Type B pancreatic cell (in vitro differentiated cells): Measurements from ENCODE around the gene EID1. TPM values are rescaled to one million over a fixed set of nuclear protein-coding genes. Genes with fewer than 3 reads are reported as not detected.
A peak's percentile ranks its signal among the peaks of the same experiment; 100 is the strongest.

Experiments
- DNase-seq: peaks from one replicate; pipeline ENCODE4 v3.0.0; 2021; ENCODE audit warnings: mixed read lengths; ENCODE audit not compliant: unreplicated experiment; ENCODE audit errors: extremely low spot score
- H3K27ac Mint-ChIP-seq: 2 replicates; pipeline ENCODE4 v1.8.0; 2021; ENCODE audit warnings: mild to moderate bottlenecking, mixed read lengths
- H3K27me3 Mint-ChIP-seq: 2 replicates; pipeline ENCODE4 v1.8.0; 2021; ENCODE audit warnings: mixed read lengths
- H3K36me3 Mint-ChIP-seq: 2 replicates; pipeline ENCODE4 v1.8.0; 2021; ENCODE audit warnings: mixed read lengths
- H3K4me1 Mint-ChIP-seq: one replicate; pipeline ENCODE4 v1.8.0; 2021; ENCODE audit warnings: mixed read lengths; ENCODE audit not compliant: unreplicated experiment
- H3K4me3 Mint-ChIP-seq: 2 replicates; pipeline ENCODE4 v1.8.0; 2021; ENCODE audit warnings: mild to moderate bottlenecking, mixed read lengths
- H3K9me3 Mint-ChIP-seq: 2 replicates; pipeline ENCODE4 v1.8.0; 2021; ENCODE audit warnings: mixed read lengths
- CTCF ChIP-seq: fragments of 200-600 bp; sonication (generic); conservative IDR thresholded peaks from 2 replicates; pipeline ENCODE4 v1.5.0; 2021; ENCODE audit warnings: antibody characterized with exemption, mild to moderate bottlenecking
- long read RNA-seq: library from polyadenylated mRNA; unstranded; transcript quantifications from one replicate; pipeline ENCODE4 v2.0.0, GENCODE V29; 2020
- total RNA-seq: library from RNA; stranded (reverse); gene quantifications from 2 replicates; pipeline ENCODE4 v1.2.1, GENCODE V29; 2021; ENCODE audit warnings: low replicate concordance

EID1 gene, protein sequence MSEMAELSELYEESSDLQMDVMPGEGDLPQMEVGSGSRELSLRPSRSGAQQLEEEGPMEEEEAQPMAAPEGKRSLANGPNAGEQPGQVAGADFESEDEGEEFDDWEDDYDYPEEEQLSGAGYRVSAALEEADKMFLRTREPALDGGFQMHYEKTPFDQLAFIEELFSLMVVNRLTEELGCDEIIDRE
- 97.8 and 164 TPM in 2 replicates for total RNA-seq
- long read RNA-seq, transcript EID1-201 (1 exons, 2,298 nt): major isoform, 281 of 284 reads
- long read RNA-seq, partial matches to known transcripts: 0 of 284 reads
- long read RNA-seq, other reads (novel, unspliced or antisense): 3 of 284 reads

- H3K36me3 Mint-ChIP-seq: peaks cover 10% of the 10 kb centered on the region
- H3K4me1 Mint-ChIP-seq: peaks cover 25% of the 10 kb centered on the region
- peak; percentile 92 for DNase-seq
- TF ChIP-seq CTCF: no peak
- peaks cover 11% of the 10 kb centered on the region for H3K27me3 Mint-ChIP-seq
- H3K27ac Mint-ChIP-seq: peak within 1 kb of the TSS; percentile 98
- peak within 1 kb of the TSS; percentile 100 for H3K4me3 Mint-ChIP-seq
- no peaks in the 10 kb centered on the region for H3K9me3 Mint-ChIP-seq
These were observed at the start of gene EID1 for GRCh38 chr15:48877630-48878595. TSS of gene EID1 (plus strand) at chr15:48878134. CDS start at chr15:48878177, 43 bp downstream.

DNA sequence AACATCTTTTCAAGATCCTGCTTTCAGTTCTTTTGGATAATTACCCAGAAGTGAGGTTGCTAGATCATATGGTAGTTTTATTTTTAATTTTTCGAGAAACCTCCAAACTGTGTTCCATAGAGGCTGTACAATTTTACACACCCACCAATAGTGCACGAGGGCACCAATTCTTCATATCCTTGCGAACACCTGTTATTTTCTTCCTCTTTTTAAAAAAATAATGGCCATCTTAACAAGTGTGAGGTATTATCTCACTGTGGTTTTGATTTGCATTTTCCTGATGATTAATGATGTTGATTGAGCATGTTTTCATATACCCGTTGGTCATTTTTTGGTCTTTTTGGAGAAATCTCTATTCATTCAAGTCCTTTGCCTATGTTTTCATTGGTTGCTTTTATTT lies 49.5 kb upstream of the EID1 start:
- H3K36me3 Mint-ChIP-seq: no peaks in the 10 kb centered on the region
- peak overlapping the region; percentile 79 for H3K27ac Mint-ChIP-seq
- no peaks in the 10 kb centered on the region for H3K27me3 Mint-ChIP-seq
- no peaks in the 10 kb centered on the region for H3K4me1 Mint-ChIP-seq
- no peak for DNase-seq
- peak overlapping the region; percentile 18 for H3K4me3 Mint-ChIP-seq
- TF ChIP-seq CTCF: no peak
- peaks cover 6% of the 10 kb centered on the region for H3K9me3 Mint-ChIP-seq

DNA sequence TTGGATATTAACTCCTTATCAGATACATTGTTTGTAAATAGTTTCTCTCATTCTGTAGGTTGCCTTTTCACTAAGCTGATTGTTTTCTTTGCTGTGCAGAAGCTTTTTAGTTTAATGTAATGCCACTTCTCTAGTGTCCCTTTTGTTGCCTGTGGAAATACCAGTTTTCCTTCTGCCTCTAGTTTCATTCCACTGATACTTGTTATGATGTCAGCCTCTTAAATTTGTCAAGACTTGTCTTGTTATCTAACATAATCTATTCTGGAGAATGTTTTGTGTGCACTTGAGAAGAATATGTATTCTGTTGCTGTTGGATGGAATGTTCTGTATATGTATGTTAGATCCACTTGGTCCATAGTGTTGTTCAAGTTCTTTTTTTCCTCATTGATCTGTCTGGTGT lies 49.0 kb upstream of the EID1 start:
- TF ChIP-seq CTCF: no peak
- no peaks in the 10 kb centered on the region for H3K4me1 Mint-ChIP-seq
- no peaks in the 10 kb centered on the region for H3K36me3 Mint-ChIP-seq
- H3K27me3 Mint-ChIP-seq: no peaks in the 10 kb centered on the region
- no peak for DNase-seq
- peaks cover 6% of the 10 kb centered on the region for H3K9me3 Mint-ChIP-seq
- H3K27ac Mint-ChIP-seq: peak overlapping the region; percentile 79
- peak overlapping the region; percentile 18 for H3K4me3 Mint-ChIP-seq

- no peak for DNase-seq
- Mint-ChIP-seq H3K27ac (no peak overlapping the region), H3K36me3 (no peaks in the 10 kb centered on the region), H3K4me1 (no peaks in the 10 kb centered on the region), H3K9me3 (peaks cover 6% of the 10 kb centered on the region), H3K27me3 (no peaks in the 10 kb centered on the region), H3K4me3 (no peak overlapping the region)
- TF ChIP-seq CTCF: no peak
These were observed 45.3 kb upstream of the EID1 start for GRCh38 chr15:48832648-48833047.

GRCh38 chr15:48833526-48834239 lies 44.3 kb upstream of the EID1 start:
- H3K27me3 Mint-ChIP-seq: no peaks in the 10 kb centered on the region
- no peaks in the 10 kb centered on the region for H3K4me1 Mint-ChIP-seq

More at GRCh38 chr15:48833526-48834239, 44.3 kb upstream of the EID1 start:
- H3K4me3 Mint-ChIP-seq: no peak overlapping the region
- no peaks in the 10 kb centered on the region for H3K36me3 Mint-ChIP-seq
- H3K27ac Mint-ChIP-seq: peak overlapping the region; percentile 44
- H3K9me3 Mint-ChIP-seq: peaks cover 6% of the 10 kb centered on the region
- TF ChIP-seq CTCF: no peak
- DNase-seq: no peak
